Measurements from ENCODE around the gene MED13. TPM values are rescaled to one million over a fixed set of nuclear protein-coding genes. Genes with fewer than 3 reads are reported as not detected.

Gene MED13
- total RNA-seq, 1 donor from 2014 or later = 69.7 TPM

DNA sequence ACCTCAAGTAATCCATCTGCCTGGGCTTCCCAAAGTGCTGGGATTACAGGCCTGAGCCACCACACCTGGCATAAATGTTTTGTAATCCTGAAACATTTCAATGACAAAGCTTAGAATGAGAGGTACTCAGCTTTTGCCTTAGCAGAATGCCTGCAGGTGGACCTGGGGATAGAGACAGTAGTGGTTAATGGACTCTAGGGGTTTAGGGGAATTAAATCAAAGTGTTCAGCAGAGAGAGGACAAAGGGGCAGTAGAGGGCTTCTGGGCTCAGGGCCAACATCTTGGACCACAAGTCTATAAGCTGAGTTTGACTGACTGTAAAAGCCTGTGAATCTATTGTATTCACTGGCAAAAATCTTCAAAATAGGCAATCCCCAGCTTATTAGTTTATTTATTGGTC lies 36.0 kb upstream of the MED13 start:
- Mint-ChIP-seq H3K36me3 (ENCODE audit: unreplicated experiment) (no peaks in the 10 kb centered on the region), H3K27ac (ENCODE audit: unreplicated experiment) (no peak overlapping the region)

GRCh38 chr17:62100055-62100454 lies 35.0 kb upstream of the MED13 start:
- Mint-ChIP-seq H3K9me3 (ENCODE audit: unreplicated experiment) (no peaks in the 10 kb centered on the region), H3K4me1 (ENCODE audit: unreplicated experiment) (no peaks in the 10 kb centered on the region), H3K36me3 (ENCODE audit: unreplicated experiment) (no peaks in the 10 kb centered on the region), H3K27ac (ENCODE audit: unreplicated experiment) (no peak overlapping the region), H3K27me3 (ENCODE audit: unreplicated experiment) (peaks cover 8% of the 10 kb centered on the region), H3K4me3 (ENCODE audit: unreplicated experiment) (no peak overlapping the region)
- DNase-seq (ENCODE audit: extremely low spot score, unreplicated experiment) = no peak
- TF ChIP-seq, protein P1, sequence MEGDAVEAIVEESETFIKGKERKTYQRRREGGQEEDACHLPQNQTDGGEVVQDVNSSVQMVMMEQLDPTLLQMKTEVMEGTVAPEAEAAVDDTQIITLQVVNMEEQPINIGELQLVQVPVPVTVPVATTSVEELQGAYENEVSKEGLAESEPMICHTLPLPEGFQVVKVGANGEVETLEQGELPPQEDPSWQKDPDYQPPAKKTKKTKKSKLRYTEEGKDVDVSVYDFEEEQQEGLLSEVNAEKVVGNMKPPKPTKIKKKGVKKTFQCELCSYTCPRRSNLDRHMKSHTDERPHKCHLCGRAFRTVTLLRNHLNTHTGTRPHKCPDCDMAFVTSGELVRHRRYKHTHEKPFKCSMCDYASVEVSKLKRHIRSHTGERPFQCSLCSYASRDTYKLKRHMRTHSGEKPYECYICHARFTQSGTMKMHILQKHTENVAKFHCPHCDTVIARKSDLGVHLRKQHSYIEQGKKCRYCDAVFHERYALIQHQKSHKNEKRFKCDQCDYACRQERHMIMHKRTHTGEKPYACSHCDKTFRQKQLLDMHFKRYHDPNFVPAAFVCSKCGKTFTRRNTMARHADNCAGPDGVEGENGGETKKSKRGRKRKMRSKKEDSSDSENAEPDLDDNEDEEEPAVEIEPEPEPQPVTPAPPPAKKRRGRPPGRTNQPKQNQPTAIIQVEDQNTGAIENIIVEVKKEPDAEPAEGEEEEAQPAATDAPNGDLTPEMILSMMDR (IDR thresholded peaks at IDR 0.05) = no peak

More for the DNA sequence above, 36.0 kb upstream of the MED13 start:
- Mint-ChIP-seq H3K4me3 (ENCODE audit: unreplicated experiment) (no peak overlapping the region), H3K9me3 (ENCODE audit: unreplicated experiment) (no peaks in the 10 kb centered on the region), H3K4me1 (ENCODE audit: unreplicated experiment) (no peaks in the 10 kb centered on the region), H3K27me3 (ENCODE audit: unreplicated experiment) (peaks cover 15% of the 10 kb centered on the region)
- TF ChIP-seq, protein P1 (IDR thresholded peaks at IDR 0.05) = no peak
- no peak for DNase-seq (ENCODE audit: extremely low spot score, unreplicated experiment)

DNA sequence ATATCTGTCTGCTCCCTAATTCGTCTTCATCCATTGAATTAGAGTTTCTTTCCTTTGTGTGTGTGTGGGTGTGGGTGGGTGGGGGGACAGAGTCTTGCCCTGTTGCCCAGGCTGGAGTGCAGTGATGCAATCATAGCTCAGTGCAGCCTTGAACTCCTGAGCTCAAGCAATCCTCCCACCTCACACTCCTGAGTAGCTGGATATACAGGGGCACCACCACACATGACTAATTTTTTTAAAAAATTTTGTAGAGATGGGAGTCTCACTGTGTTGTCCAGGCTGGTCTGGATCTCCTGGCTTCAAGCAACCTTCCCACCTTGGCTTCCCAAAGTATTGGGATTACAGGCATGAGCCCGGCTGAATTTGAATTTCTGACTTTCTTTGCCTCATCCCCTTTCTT lies 34.5 kb upstream of the MED13 start:
- Mint-ChIP-seq H3K4me1 (ENCODE audit: unreplicated experiment) (no peaks in the 10 kb centered on the region), H3K36me3 (ENCODE audit: unreplicated experiment) (no peaks in the 10 kb centered on the region), H3K4me3 (ENCODE audit: unreplicated experiment) (no peak overlapping the region), H3K27me3 (ENCODE audit: unreplicated experiment) (peaks cover 7% of the 10 kb centered on the region), H3K9me3 (ENCODE audit: unreplicated experiment) (no peaks in the 10 kb centered on the region), H3K27ac (ENCODE audit: unreplicated experiment) (no peak overlapping the region)
- TF ChIP-seq, protein P1 (IDR thresholded peaks at IDR 0.05) = no peak
- no peak for DNase-seq (ENCODE audit: extremely low spot score, unreplicated experiment)

- Mint-ChIP-seq H3K4me3 (ENCODE audit: unreplicated experiment) (no peak overlapping the region), H3K4me1 (ENCODE audit: unreplicated experiment) (no peaks in the 10 kb centered on the region), H3K27ac (ENCODE audit: unreplicated experiment) (no peak overlapping the region), H3K36me3 (ENCODE audit: unreplicated experiment) (no peaks in the 10 kb centered on the region), H3K27me3 (ENCODE audit: unreplicated experiment) (peaks cover 7% of the 10 kb centered on the region), H3K9me3 (ENCODE audit: unreplicated experiment) (no peaks in the 10 kb centered on the region)
- TF ChIP-seq, protein P1 (IDR thresholded peaks at IDR 0.05) = no peak
- DNase-seq (ENCODE audit: extremely low spot score, unreplicated experiment) = no peak
Observed at GRCh38 chr17:62098623-62099231, 33.6 kb upstream of the MED13 start.

GRCh38 chr17:62096401-62096670 lies 31.3 kb upstream of the MED13 start:
- H3K4me3 Mint-ChIP-seq (ENCODE audit: unreplicated experiment) = no peak overlapping the region
- no peaks in the 10 kb centered on the region for H3K4me1 Mint-ChIP-seq (ENCODE audit: unreplicated experiment)
- no peaks in the 10 kb centered on the region for H3K36me3 Mint-ChIP-seq (ENCODE audit: unreplicated experiment)
- no peak for DNase-seq (ENCODE audit: extremely low spot score, unreplicated experiment)
- TF ChIP-seq, protein P1 (IDR thresholded peaks at IDR 0.05) = no peak
- H3K9me3 Mint-ChIP-seq (ENCODE audit: unreplicated experiment) = no peaks in the 10 kb centered on the region
- H3K27ac Mint-ChIP-seq (ENCODE audit: unreplicated experiment) = no peak overlapping the region
- H3K27me3 Mint-ChIP-seq (ENCODE audit: unreplicated experiment) = peaks cover 7% of the 10 kb centered on the region

Measured in osteocyte (in vitro differentiated cells).